Measurements from ENCODE around the gene RSBN1.

RSBN1 gene

DNA sequence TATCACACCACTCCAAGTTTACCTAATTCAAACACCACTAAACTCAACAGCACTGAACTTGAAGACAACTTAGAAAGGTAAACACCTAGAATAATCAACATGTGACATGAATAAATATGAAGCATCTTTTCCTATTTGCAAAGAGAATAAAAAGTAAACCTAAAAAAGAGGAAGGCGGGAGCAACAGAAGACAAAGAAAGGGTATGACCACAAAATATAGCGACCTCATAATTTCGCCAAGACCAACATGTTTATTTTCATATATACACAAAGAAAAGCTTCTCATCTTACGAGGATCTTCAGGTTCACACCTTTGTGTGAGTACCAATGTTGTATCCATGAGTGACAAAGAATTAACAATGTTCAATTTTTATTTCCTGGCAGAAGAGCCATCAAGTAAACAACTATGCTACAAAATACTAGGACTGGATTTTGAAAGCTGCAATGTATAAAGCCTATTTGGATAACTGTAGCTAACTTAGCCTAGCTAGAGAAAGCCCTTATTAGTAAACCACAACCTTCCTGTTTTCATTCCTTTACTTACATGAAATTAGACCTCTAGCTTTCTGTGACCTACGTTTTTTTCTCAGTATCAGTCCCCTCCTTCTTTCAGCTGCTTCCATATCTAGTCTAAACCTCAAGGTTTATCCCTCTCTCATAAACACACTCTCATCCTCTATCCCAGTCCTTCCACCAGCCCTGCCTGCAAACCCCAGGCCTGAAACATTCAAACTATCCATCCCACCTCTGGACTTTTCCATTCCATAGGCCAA is 31.7 kb downstream of the RSBN1 start:
- peaks cover 41% of the 10 kb centered on the region for H3K79me2 ChIP-seq (ENCODE audit: insufficient read depth, low read length)
- no peak overlapping the region; the same call in 1 of the 2 replicates for H3K4me2 ChIP-seq (ENCODE audit: low read length)
- H2AFZ ChIP-seq (ENCODE audit: low read length), result no peak overlapping the region
- H3K4me3 ChIP-seq (ENCODE audit: low read depth, low read length, poor library complexity, severe bottlenecking), result no peak overlapping the region
- peaks cover 19% of the 10 kb centered on the region for H3K36me3 ChIP-seq (ENCODE audit: insufficient read depth, low read length)
- H4K20me1 ChIP-seq (ENCODE audit: insufficient read depth, low read length), result no peaks in the 10 kb centered on the region
- H3K27ac ChIP-seq (ENCODE audit: low read depth, low read length, poor library complexity, severe bottlenecking), result no peak overlapping the region
- no peaks in the 10 kb centered on the region for H3F3A ChIP-seq (ENCODE audit: insufficient read depth, low read length)
- H3K4me1 ChIP-seq (ENCODE audit: insufficient read depth, low read length, severe bottlenecking), result peaks cover 36% of the 10 kb centered on the region
- no peak overlapping the region for H3K9ac ChIP-seq (ENCODE audit: low read length)
- no peak for TF ChIP-seq EZH2 (IDR thresholded peaks at IDR 0.05; ENCODE audit: borderline replicate concordance, low read length)
- TF ChIP-seq, protein P1, sequence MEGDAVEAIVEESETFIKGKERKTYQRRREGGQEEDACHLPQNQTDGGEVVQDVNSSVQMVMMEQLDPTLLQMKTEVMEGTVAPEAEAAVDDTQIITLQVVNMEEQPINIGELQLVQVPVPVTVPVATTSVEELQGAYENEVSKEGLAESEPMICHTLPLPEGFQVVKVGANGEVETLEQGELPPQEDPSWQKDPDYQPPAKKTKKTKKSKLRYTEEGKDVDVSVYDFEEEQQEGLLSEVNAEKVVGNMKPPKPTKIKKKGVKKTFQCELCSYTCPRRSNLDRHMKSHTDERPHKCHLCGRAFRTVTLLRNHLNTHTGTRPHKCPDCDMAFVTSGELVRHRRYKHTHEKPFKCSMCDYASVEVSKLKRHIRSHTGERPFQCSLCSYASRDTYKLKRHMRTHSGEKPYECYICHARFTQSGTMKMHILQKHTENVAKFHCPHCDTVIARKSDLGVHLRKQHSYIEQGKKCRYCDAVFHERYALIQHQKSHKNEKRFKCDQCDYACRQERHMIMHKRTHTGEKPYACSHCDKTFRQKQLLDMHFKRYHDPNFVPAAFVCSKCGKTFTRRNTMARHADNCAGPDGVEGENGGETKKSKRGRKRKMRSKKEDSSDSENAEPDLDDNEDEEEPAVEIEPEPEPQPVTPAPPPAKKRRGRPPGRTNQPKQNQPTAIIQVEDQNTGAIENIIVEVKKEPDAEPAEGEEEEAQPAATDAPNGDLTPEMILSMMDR (IDR thresholded peaks at IDR 0.05; ENCODE audit: low read length), result no peak
- H3K9me2 ChIP-seq (ENCODE audit: low read depth, low read length), result no peaks in the 10 kb centered on the region
- no peaks in the 10 kb centered on the region for H3K9me3 ChIP-seq (ENCODE audit: low read length)
- no peaks in the 10 kb centered on the region for H3K27me3 ChIP-seq (ENCODE audit: insufficient read depth, low read length)

DNA sequence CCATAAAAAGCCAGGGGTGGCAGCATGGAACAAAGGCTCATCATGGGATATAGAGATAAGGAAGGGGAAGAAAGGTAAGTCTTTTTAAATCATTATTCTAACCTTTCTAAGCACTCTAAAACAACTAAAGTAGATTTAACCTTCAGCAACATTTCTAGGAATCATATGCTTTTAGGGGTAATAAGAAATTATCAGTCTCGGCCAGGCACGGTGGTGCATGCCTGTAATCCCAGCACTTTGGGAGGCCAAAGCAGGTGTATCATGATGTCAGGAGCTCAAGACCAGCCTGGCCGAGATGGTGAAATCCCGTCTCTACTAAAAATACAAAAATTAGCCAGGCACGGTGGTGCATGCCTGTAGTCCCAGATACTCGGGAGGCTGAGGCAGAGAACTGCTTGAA is 32.7 kb downstream of the RSBN1 start:
- H3K9me3 ChIP-seq (ENCODE audit: low read length), result no peaks in the 10 kb centered on the region
- H3K4me2 ChIP-seq (ENCODE audit: low read length), result no peak overlapping the region
- H3K9ac ChIP-seq (ENCODE audit: low read length), result no peak overlapping the region
- peaks cover 34% of the 10 kb centered on the region for H3K4me1 ChIP-seq (ENCODE audit: insufficient read depth, low read length, severe bottlenecking)
- no peaks in the 10 kb centered on the region for H3K27me3 ChIP-seq (ENCODE audit: insufficient read depth, low read length)
- no peak overlapping the region for H3K4me3 ChIP-seq (ENCODE audit: low read depth, low read length, poor library complexity, severe bottlenecking)
- no peaks in the 10 kb centered on the region for H4K20me1 ChIP-seq (ENCODE audit: insufficient read depth, low read length)
- no peak overlapping the region for H2AFZ ChIP-seq (ENCODE audit: low read length)
- peaks cover 19% of the 10 kb centered on the region for H3K36me3 ChIP-seq (ENCODE audit: insufficient read depth, low read length)
- TF ChIP-seq, protein P1 (IDR thresholded peaks at IDR 0.05; ENCODE audit: low read length), result no peak
- TF ChIP-seq EZH2 (IDR thresholded peaks at IDR 0.05; ENCODE audit: borderline replicate concordance, low read length), result no peak
- H3K79me2 ChIP-seq (ENCODE audit: insufficient read depth, low read length), result peaks cover 41% of the 10 kb centered on the region
- no peaks in the 10 kb centered on the region for H3K9me2 ChIP-seq (ENCODE audit: low read depth, low read length)
- H3K27ac ChIP-seq (ENCODE audit: low read depth, low read length, poor library complexity, severe bottlenecking), result no peak overlapping the region
- no peaks in the 10 kb centered on the region for H3F3A ChIP-seq (ENCODE audit: insufficient read depth, low read length)

DNA sequence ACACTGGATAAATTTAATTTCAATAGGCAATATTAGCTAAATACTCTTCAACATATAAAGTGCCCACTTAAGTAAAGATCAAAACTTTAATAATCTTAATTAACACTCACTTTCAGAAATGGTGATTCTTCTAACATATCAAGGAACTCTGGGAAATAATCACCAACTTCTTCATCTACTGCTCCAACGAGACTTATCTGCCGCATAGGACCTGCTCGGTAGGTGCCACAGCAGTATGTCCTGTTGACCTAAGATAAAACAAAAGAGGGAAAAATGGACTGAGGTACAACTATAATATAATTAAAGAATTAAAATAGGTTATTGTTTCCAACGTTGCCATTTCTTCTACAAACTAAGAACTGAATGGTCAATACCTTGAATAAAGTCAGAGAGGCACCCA is 34.7 kb downstream of the RSBN1 start:
- Histone ChIP-seq H3K4me3 (ENCODE audit: low read depth, low read length, poor library complexity, severe bottlenecking) (no peak overlapping the region), H3K27ac (ENCODE audit: low read depth, low read length, poor library complexity, severe bottlenecking) (no peak overlapping the region), H4K20me1 (ENCODE audit: insufficient read depth, low read length) (no peaks in the 10 kb centered on the region), H3K9me3 (ENCODE audit: low read length) (no peaks in the 10 kb centered on the region), H3K4me2 (ENCODE audit: low read length) (no peak overlapping the region), H2AFZ (ENCODE audit: low read length) (no peak overlapping the region), H3K4me1 (ENCODE audit: insufficient read depth, low read length, severe bottlenecking) (peaks cover 17% of the 10 kb centered on the region), H3F3A (ENCODE audit: insufficient read depth, low read length) (no peaks in the 10 kb centered on the region), H3K79me2 (ENCODE audit: insufficient read depth, low read length) (peaks cover 34% of the 10 kb centered on the region), H3K9me2 (ENCODE audit: low read depth, low read length) (no peaks in the 10 kb centered on the region), H3K9ac (ENCODE audit: low read length) (no peak overlapping the region), H3K27me3 (ENCODE audit: insufficient read depth, low read length) (no peaks in the 10 kb centered on the region), H3K36me3 (ENCODE audit: insufficient read depth, low read length) (peaks cover 19% of the 10 kb centered on the region)
- TF ChIP-seq, protein P1 (IDR thresholded peaks at IDR 0.05; ENCODE audit: low read length), result no peak
- TF ChIP-seq EZH2 (IDR thresholded peaks at IDR 0.05; ENCODE audit: borderline replicate concordance, low read length), result no peak
